SU-DHL-6 (cell line): Measurements from ENCODE around the gene SLX4IP.

ENCODE experiments used
- CTCF ChIP-seq: fragments of 200-600 bp; sonication (generic); IDR thresholded peaks from one replicate; pipeline ENCODE4 v1.5.1; 2017; ENCODE audit warnings: antibody characterized with exemption, mild to moderate bottlenecking, low read length, moderate library complexity; ENCODE audit not compliant: insufficient read depth, poor library complexity, severe bottlenecking
- EZH2phosphoT487 ChIP-seq: fragments of 200-600 bp; sonication (generic), shearing (Covaris generic); conservative IDR thresholded peaks from 2 replicates; pipeline ENCODE4 v1.6.1; 2018; ENCODE audit warnings: mild to moderate bottlenecking, antibody characterized with exemption, low read length, moderate library complexity, mixed read lengths

- TF ChIP-seq EZH2phosphoT487, result no peak
- TF ChIP-seq CTCF, result no peak
These were observed 116.9 kb downstream of the SLX4IP start for GRCh38 chr20:10551732-10552724.
